Ovary (tissue), 9 donors: Measurements from ENCODE around the gene EIF6. TPM values are rescaled to one million over a fixed set of nuclear protein-coding genes. Genes with fewer than 3 reads are reported as not detected.

Experiments used
- DNase-seq, 5 donors: peaks; one replicate each; pipeline ENCODE4 v3.0.0-alpha.2; 2019 to 2020
- H3K27ac ChIP-seq, 2 donors: fragments of 200-600 bp; one replicate each; pipeline versions ENCODE4 v1.5.1 to v1.8.0; 2019 to 2022
- H3K27me3 ChIP-seq: fragments of 200-600 bp; one replicate; pipeline ENCODE4 v1.8.0; 2022
- H3K36me3 ChIP-seq: fragments of 200-600 bp; sonication (generic); one replicate; pipeline ENCODE4 v1.5.1; 2019
- H3K4me1 ChIP-seq: one replicate; pipeline ENCODE4 v1.8.1; 2013; ENCODE audit warnings: mild to moderate bottlenecking, moderate library complexity; ENCODE audit not compliant: insufficient read depth
- H3K4me3 ChIP-seq: fragments of 200-600 bp; sonication (generic); one replicate; pipeline ENCODE4 v1.5.1; 2017
- H3K9me3 ChIP-seq, 2 donors: fragments of 200-600 bp in 1 of 2; sonication (generic) in 1 of 2; one replicate each; pipeline versions ENCODE4 v1.5.1 to v1.8.1; 2013 to 2019; ENCODE audit warnings: mild to moderate bottlenecking in 1 of 2, moderate library complexity in 1 of 2
- CTCF ChIP-seq, 3 donors: fragments of 450-650 bp in 2 of 3; fragments of 200-600 bp in 1 of 3; IDR thresholded peaks; one replicate each; pipeline versions ENCODE4 v1.5.1 to v1.8.0; 2016 to 2022; ENCODE audit warnings: antibody characterized with exemption in 3 of 3, mild to moderate bottlenecking in 1 of 3
- EP300 ChIP-seq: sonication (generic); formaldehyde crosslinking; IDR thresholded peaks from one replicate; pipeline ENCODE4 v1.6.1; 2017; ENCODE audit warnings: antibody characterized with exemption
- POLR2A ChIP-seq: fragments of 450-650 bp; IDR thresholded peaks from one replicate; pipeline ENCODE4 v1.6.1; 2017; ENCODE audit warnings: antibody characterized with exemption, mild to moderate bottlenecking, moderate library complexity
- WGBS, 3 donors: extraction: QIAGEN DNeasy Blood & Tissue Kit in 1 of 3; methylation state at CpG; one replicate each; pipeline versions ENCODE4 v1.1.5 to v1.1.7; 2013 to 2017; 5-methylcytosine and 5-hydroxymethylcytosine counted together
- intact Hi-C, 4 donors: fragments of 100-400 bp; cut with DNase I; formaldehyde crosslinking; loops; one replicate each; pipeline versions ENCODE4 v1.11.0 to v1.15.1; 2022 to 2023
- polyA plus RNA-seq, 2 donors: library from polyadenylated mRNA; stranded (reverse); fragments of 200-250 nt in 1 of 2; fragments of 350-450 nt in 1 of 2; fragmentation: Illumina TruSeq in 1 of 2; extraction: RNeasy Lipid Tissue Mini Kit (QIAGEN cat#74804) in 1 of 2; gene quantifications; one replicate each; pipeline ENCODE4 v1.2.3, GENCODE V29; 2013 to 2014
- total RNA-seq, 7 donors: library from RNA; depleted of rRNA in 2 of 7; stranded (reverse); fragments of >200 nt in 2 of 7; fragmentation: NEBNext Ultra II Directional in 3 of 7; extraction: Animal tissue kit (Norgen Biotek cat#: 25700) in 3 of 7; gene quantifications; one replicate each; pipeline versions ENCODE4 v1.1.0 to v1.2.4, GENCODE V29; 2016 to 2023
- donor health status: DM: no; HTN: no; CAD: no; lungs with moderate emphysema.
- donor health status: DM: no; HTN: no; CAD: no.
- donor health status: Bipolar disorder and iron deficiency.
- donor health status: DM: yes; HTN: yes; CAD: no.
- donor health status: DM: no; HTN: no; CAD: no.
- donor health status: DM: yes; HTN: yes; CAD: no.

The EIF6 gene
- total and polyA plus RNA-seq, 9 donors = 36.6 to 93.1 (median 69.8) TPM

GRCh38 chr20:35283441-35284266, 918 bp downstream of the EIF6 start:
- WGBS, 3 donors = 16 to 31% (median 18%) methylated on average over 15 to 24 of the region's 24 CpGs
- intact Hi-C loops = no loop called here
- no peak for DNase-seq
- H3K27me3 ChIP-seq = no peaks in the 10 kb centered on the region
- no peaks in the 10 kb centered on the region for H3K36me3 ChIP-seq
- H3K9me3 ChIP-seq = no peaks in the 10 kb centered on the region
- H3K4me1 ChIP-seq = peaks cover 6% of the 10 kb centered on the region
- peak overlapping the region; percentile 78 for H3K4me3 ChIP-seq
- peak overlapping the region; percentile 50 to 60 for H3K27ac ChIP-seq
- TF ChIP-seq POLR2A (no peak), CTCF (IDR thresholded peaks at IDR 0.05) (no peak), EP300 (no peak)

GRCh38 chr20:35281506-35282101, 3.0 kb downstream of the EIF6 start:
- no peak for TF ChIP-seq EP300
- TF ChIP-seq CTCF (IDR thresholded peaks at IDR 0.05) = no peak
- no peak for TF ChIP-seq POLR2A
- intact Hi-C loops = no loop called here

GRCh38 chr20:35280523-35280922, 4.0 kb downstream of the EIF6 start:
- WGBS, 3 donors = 91 to 97% (median 93%) methylated on average over 5 to 6 of the region's 6 CpGs
- TF ChIP-seq CTCF (IDR thresholded peaks at IDR 0.05) = no peak
- no peak for TF ChIP-seq EP300
- no peak for TF ChIP-seq POLR2A

More at GRCh38 chr20:35281506-35282101, 3.0 kb downstream of the EIF6 start:
- Histone ChIP-seq H3K27me3 (no peaks in the 10 kb centered on the region), H3K36me3 (no peaks in the 10 kb centered on the region), H3K9me3 (no peaks in the 10 kb centered on the region), H3K4me1 (peaks cover 14% of the 10 kb centered on the region), H3K4me3 (no peak overlapping the region), H3K27ac (no peak overlapping the region)
- WGBS, 3 donors = 93 to 96% (median 94%) methylated on average over 10 of the region's 10 CpGs
- DNase-seq = no peak

GRCh38 chr20:35279533-35280174, 4.9 kb downstream of the EIF6 start:
- peaks cover 14% of the 10 kb centered on the region for H3K4me1 ChIP-seq
- 85 to 88% (median 88%) methylated on average over 7 of the region's 7 CpGs for WGBS, 3 donors

More at GRCh38 chr20:35280523-35280922, 4.0 kb downstream of the EIF6 start:
- Histone ChIP-seq H3K27ac (no peak overlapping the region), H3K4me1 (peaks cover 16% of the 10 kb centered on the region), H3K9me3 (no peaks in the 10 kb centered on the region), H3K27me3 (no peaks in the 10 kb centered on the region), H3K4me3 (no peak overlapping the region), H3K36me3 (no peaks in the 10 kb centered on the region)
- DNase-seq = no peak
- intact Hi-C loops = no loop called here

More at GRCh38 chr20:35279533-35280174, 4.9 kb downstream of the EIF6 start:
- Histone ChIP-seq H3K27me3 (no peaks in the 10 kb centered on the region), H3K36me3 (no peaks in the 10 kb centered on the region), H3K27ac (no peak overlapping the region), H3K4me3 (no peak overlapping the region), H3K9me3 (no peaks in the 10 kb centered on the region)
- intact Hi-C loops = no loop called here
- no peak for DNase-seq
- TF ChIP-seq POLR2A = no peak
- TF ChIP-seq CTCF (IDR thresholded peaks at IDR 0.05) = no peak
- no peak for TF ChIP-seq EP300
